Skeletal muscle tissue (tissue), 4 donors: ENCODE measurements around the gene EMILIN3. TPM values are rescaled to one million over a fixed set of nuclear protein-coding genes. Genes with fewer than 3 reads are reported as not detected.

Experiments
- H3K27ac ChIP-seq: one replicate; pipeline ENCODE4 v1.7.0; 2013; ENCODE audit warnings: mild to moderate bottlenecking, low read depth, low read length, inconsistent platforms
- H3K27me3 ChIP-seq, 3 donors: one replicate each; pipeline ENCODE4 v1.7.0; 2013; ENCODE audit warnings: low read length in 3 of 3; ENCODE audit not compliant: control insufficient read depth in 3 of 3, insufficient read depth in 3 of 3
- H3K36me3 ChIP-seq, 3 donors: one replicate each; pipeline ENCODE4 v1.7.0; 2013; ENCODE audit warnings: low read length in 3 of 3; ENCODE audit not compliant: control insufficient read depth in 3 of 3, insufficient read depth in 3 of 3
- H3K4me1 ChIP-seq, 3 donors: one replicate each; pipeline ENCODE4 v1.7.0; 2013; ENCODE audit warnings: low read length in 3 of 3, mild to moderate bottlenecking in 3 of 3; ENCODE audit not compliant: control insufficient read depth in 3 of 3, insufficient read depth in 3 of 3
- H3K4me3 ChIP-seq, 3 donors: one replicate each; pipeline ENCODE4 v1.7.0; 2013; ENCODE audit warnings: low read length in 3 of 3
- H3K9ac ChIP-seq, 3 donors: one replicate each; pipeline ENCODE4 v1.7.0; 2013; ENCODE audit warnings: low read length in 3 of 3, mild to moderate bottlenecking in 3 of 3, moderate library complexity in 2 of 3, low read depth in 1 of 3
- H3K9me3 ChIP-seq, 3 donors: one replicate each; pipeline ENCODE4 v1.7.0; 2013; ENCODE audit warnings: low read length in 3 of 3; ENCODE audit not compliant: control insufficient read depth in 3 of 3
- total RNA-seq: library from RNA; depleted of rRNA; stranded (reverse); fragments of >200 nt; gene quantifications from one replicate; pipeline ENCODE4 v1.2.3, GENCODE V29; 2014
- donor health status: Osteomylitis.

The EMILIN3 gene
- total RNA-seq, 1 donor from 2014 or later, result 23.5 TPM

DNA sequence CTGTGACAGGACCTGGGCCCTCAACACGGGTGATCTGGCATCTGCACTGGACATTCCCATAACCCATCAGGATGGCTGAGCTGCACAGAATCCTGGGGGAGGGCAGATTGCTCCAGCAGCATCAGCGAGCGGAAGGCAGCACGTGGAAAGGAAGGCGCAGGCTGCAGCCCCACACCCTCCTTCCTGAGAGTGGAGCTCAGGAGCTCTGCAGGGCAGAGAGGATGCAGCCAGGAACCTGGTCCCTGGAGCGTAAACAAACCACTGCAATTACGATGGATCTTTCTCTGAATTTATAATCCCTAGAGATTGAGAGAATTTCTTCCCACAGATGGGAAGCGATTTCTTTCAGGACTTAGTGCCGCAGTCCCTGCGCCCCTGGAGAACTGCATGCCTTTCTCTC, 39.7 kb upstream of the EMILIN3 start:
- Histone ChIP-seq H3K9ac (no peak overlapping the region), H3K4me3 (no peak overlapping the region), H3K4me1 (peaks cover 48 to 59% (median 54%) of the 10 kb centered on the region in 3 donors), H3K9me3 (no peaks in the 10 kb centered on the region), H3K27me3 (no peaks in the 10 kb centered on the region), H3K27ac (no peak overlapping the region), H3K36me3 (peaks cover 24 to 43% (median 32%) of the 10 kb centered on the region in 3 donors)

- Histone ChIP-seq H3K27me3 (no peaks in the 10 kb centered on the region), H3K9me3 (no peaks in the 10 kb centered on the region), H3K4me1 (peaks cover 42 to 51% (median 47%) of the 10 kb centered on the region in 3 donors), H3K36me3 (peaks cover 24 to 40% (median 27%) of the 10 kb centered on the region in 3 donors), H3K9ac (peak overlapping the region in 2 of 3 donors; percentile 0 to 5), H3K27ac (no peak overlapping the region), H3K4me3 (peak overlapping the region in 1 of 3 donors; percentile 1)
Observed at GRCh38 chr20:41405436-41405835, 38.8 kb upstream of the EMILIN3 start.

DNA sequence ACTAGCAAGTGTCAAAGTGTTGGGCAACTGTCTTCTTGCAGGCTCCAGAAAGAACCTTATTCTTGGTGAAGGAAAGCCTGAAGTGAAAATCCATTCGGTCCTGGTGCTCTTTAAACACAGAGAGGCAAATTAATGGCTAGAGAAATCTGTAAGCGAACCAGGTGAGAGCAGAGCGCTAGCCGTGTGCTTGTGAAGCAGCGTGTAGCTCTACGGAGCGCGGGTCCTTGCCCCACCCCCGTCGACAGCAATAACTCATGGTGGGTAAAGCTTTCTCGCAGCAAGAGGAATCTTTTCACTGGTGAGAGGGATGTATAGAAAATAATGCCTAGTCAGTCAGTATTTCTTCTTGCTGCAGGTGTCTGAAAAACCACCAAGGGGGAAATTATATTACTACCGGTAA, 37.0 kb upstream of the EMILIN3 start:
- H3K4me1 ChIP-seq, result peaks cover 31 to 37% (median 36%) of the 10 kb centered on the region in 3 donors
- H3K4me3 ChIP-seq, result no peak overlapping the region
- H3K27me3 ChIP-seq, result no peaks in the 10 kb centered on the region
- no peak overlapping the region for H3K9ac ChIP-seq
- H3K27ac ChIP-seq, result no peak overlapping the region
- no peaks in the 10 kb centered on the region for H3K9me3 ChIP-seq
- peaks cover 22 to 37% (median 24%) of the 10 kb centered on the region in 3 donors for H3K36me3 ChIP-seq

DNA sequence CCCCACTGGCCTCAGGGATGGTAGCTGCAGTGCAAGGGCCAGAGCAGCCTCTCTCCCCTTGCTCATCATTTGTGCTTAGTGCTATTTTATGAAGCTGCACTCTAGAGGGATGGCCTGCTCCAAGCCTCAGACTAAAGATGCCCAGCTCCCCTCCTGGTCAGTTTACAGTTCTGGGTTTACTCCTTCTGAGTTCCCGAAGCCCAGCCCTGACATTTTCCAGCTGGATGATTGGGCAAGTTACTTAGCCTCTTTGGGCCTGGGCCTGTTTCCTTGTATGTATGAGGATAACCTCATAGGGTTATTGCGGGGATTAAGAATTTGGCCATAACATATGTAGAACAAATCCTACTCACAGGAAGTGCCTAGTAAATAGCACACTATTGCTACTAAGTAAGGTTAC, 31.8 kb upstream of the EMILIN3 start:
- H3K4me1 ChIP-seq, result peaks cover 9 to 16% (median 12%) of the 10 kb centered on the region in 3 donors
- H3K27ac ChIP-seq, result no peak overlapping the region
- H3K4me3 ChIP-seq, result no peak overlapping the region
- H3K9ac ChIP-seq, result no peak overlapping the region
- no peaks in the 10 kb centered on the region for H3K9me3 ChIP-seq
- no peaks in the 10 kb centered on the region for H3K27me3 ChIP-seq
- H3K36me3 ChIP-seq, result peaks cover 0 to 4% (median 4%) of the 10 kb centered on the region in 3 donors

DNA sequence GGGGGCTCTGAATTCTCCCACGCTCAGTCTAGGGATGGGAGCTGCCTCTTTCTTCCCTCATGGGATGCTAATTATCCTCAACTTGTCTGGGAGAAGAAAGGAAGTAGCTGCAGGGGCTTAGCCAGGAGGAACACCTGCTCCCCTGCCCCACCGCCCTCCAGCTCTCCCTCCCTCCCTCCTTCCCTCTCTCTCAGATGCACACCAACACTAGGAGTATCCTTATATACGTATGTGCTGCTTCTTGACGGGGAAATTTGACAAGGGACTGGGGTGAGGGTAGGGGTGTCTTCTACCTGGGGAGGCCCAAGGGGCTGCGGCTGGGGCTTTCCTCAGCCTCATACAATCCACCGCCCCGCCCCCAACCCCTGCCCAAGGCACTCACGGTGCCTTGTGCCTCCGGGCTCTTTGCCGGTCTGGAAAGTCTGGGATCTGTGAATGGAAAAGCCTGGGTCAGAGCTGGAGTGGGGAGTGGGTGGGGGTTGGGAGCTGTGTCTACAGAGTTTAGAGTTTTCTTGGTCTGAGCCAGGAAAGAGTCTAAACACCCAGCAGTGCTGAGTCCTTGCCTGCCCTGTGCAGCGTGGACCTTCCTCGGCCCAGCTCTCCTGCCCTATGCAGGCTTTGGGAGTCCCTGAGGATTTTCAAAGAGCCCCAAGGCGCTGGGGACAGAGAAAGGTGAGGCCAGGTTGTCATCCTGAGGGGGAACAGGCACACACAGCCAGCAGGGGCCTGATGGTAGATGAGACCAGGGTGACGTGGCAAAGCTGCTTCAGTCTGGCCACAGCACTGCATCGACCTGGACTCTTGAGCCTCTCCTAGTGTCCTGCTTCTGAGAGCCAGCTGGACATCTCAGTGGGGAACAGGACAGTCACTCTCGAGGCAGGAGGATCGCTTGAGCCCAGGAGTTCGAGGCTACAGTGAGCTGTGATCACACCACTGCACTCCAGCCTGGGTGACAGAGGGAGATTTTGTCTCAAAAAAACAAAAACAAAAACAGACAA, 29.3 kb upstream of the EMILIN3 start:
- Histone ChIP-seq H3K9me3 (no peaks in the 10 kb centered on the region), H3K4me1 (peaks cover 19 to 30% (median 20%) of the 10 kb centered on the region in 3 donors), H3K9ac (no peak overlapping the region), H3K36me3 (no peaks in the 10 kb centered on the region), H3K27me3 (no peaks in the 10 kb centered on the region), H3K4me3 (no peak overlapping the region), H3K27ac (no peak overlapping the region)

DNA sequence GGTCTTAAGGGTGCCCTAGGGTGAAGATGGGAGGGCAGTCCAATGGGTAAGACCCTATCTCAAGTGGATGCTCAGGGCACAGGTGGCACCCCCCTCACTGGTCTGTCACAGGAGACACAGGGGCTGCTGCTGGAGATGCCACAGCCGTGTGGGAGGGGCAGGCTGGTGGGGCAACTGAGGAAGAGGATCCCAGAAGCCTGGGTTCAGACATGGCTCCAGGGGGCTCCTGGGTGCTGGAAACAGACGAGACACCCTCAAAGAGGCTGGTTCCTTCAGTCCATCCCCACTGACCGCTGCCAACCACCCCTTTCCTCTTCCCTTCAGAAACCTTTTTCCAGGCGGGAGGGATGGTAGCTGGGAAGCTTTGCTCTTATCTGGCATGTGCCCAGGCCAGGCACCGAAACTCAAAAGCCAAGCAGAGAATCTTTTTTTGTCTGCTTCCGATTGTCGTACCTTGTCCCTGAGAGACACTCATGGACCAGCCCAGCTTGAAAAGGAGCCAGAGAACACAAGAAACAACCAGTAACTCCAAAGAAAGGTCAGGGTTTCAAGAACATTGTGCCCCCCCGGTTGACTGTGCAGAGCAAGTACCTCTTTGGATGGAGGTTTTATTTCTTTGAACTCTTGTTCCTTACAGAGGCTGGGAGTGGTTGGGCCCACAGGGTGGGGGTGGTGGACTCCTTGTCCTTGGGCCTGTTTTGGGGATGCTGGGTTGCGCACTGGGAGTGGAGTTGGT, 28.5 kb upstream of the EMILIN3 start:
- Histone ChIP-seq H3K27me3 (no peaks in the 10 kb centered on the region), H3K4me1 (peaks cover 19 to 30% (median 20%) of the 10 kb centered on the region in 3 donors), H3K9me3 (no peaks in the 10 kb centered on the region), H3K9ac (no peak overlapping the region), H3K27ac (no peak overlapping the region), H3K36me3 (no peaks in the 10 kb centered on the region), H3K4me3 (no peak overlapping the region)

- Histone ChIP-seq H3K27ac (no peak overlapping the region), H3K9me3 (no peaks in the 10 kb centered on the region), H3K4me1 (peaks cover 19 to 30% (median 20%) of the 10 kb centered on the region in 3 donors), H3K36me3 (no peaks in the 10 kb centered on the region), H3K9ac (no peak overlapping the region), H3K27me3 (no peaks in the 10 kb centered on the region), H3K4me3 (no peak overlapping the region)
Observed at GRCh38 chr20:41394081-41394480, 27.5 kb upstream of the EMILIN3 start.

DNA sequence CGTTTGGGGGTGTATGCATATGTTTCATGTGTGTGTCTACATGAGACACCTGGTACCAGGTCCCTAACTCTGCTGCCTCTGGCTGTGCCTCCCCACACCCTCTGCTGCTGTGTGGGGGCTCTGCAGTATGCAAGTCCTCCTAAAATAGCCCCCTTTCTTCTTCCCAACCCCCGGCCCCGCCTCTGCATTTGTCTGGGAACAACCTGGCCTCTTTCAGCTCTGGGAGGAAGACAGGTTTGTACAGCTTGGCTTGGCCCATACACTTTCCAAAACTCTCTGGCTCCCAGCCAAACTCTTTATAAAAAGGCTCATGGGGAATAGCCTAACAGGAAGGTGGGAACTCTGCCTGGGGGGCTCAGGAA, 27.1 kb upstream of the EMILIN3 start:
- H3K4me3 ChIP-seq, result peak overlapping the region in 1 of 3 donors; percentile 17
- no peaks in the 10 kb centered on the region for H3K36me3 ChIP-seq
- no peaks in the 10 kb centered on the region for H3K27me3 ChIP-seq
- H3K27ac ChIP-seq, result no peak overlapping the region
- no peaks in the 10 kb centered on the region for H3K9me3 ChIP-seq
- no peak overlapping the region for H3K9ac ChIP-seq
- H3K4me1 ChIP-seq, result peaks cover 19 to 30% (median 20%) of the 10 kb centered on the region in 3 donors

DNA sequence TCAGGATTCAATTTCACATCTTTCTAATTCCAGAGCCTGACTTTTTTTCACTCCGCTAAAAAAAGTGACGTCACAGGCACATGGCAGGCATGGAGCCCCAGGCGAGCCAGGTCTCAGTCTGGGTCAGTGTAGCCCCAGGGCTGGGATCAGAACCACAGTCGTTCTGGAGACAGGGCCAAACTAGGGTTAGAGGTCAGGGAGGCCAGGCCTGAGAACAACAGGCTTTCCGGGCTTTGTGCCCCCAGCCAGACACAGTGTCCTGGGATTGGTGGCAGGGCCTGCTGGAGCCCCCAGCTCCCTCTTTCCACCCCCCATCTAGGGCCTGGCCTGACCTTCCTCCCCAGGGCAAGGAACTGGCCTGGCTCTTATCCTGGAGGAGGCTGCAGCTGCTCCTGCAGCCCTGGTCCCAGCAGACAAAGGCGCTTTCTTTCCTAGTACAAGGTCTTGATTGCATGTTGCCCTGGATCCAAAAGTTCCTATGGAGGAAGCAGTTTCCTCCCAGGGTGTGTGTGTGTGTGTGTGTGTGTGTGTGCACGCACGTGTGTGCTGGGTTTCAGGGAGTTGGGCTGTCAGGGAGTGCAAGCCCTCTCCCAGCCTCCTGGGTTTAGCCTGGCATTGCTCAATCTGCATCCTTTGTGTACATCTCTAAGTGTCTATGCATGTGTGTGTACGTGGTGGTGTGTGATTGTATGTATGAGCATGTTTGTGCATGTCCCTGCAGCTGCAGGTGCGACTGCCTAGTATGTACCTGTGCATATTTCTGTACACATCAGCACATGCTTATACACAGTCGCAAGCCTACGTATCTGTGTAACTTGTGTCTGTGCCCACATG, 26.5 kb upstream of the EMILIN3 start:
- H3K4me1 ChIP-seq, result peaks cover 15 to 30% (median 20%) of the 10 kb centered on the region in 3 donors
- no peaks in the 10 kb centered on the region for H3K27me3 ChIP-seq
- H3K9me3 ChIP-seq, result no peaks in the 10 kb centered on the region
- no peak overlapping the region for H3K9ac ChIP-seq
- H3K36me3 ChIP-seq, result no peaks in the 10 kb centered on the region
- H3K27ac ChIP-seq, result no peak overlapping the region
- peak overlapping the region in 1 of 3 donors; percentile 17 for H3K4me3 ChIP-seq
